Measurements from ENCODE around the gene ELF4.

Gene ELF4

DNA sequence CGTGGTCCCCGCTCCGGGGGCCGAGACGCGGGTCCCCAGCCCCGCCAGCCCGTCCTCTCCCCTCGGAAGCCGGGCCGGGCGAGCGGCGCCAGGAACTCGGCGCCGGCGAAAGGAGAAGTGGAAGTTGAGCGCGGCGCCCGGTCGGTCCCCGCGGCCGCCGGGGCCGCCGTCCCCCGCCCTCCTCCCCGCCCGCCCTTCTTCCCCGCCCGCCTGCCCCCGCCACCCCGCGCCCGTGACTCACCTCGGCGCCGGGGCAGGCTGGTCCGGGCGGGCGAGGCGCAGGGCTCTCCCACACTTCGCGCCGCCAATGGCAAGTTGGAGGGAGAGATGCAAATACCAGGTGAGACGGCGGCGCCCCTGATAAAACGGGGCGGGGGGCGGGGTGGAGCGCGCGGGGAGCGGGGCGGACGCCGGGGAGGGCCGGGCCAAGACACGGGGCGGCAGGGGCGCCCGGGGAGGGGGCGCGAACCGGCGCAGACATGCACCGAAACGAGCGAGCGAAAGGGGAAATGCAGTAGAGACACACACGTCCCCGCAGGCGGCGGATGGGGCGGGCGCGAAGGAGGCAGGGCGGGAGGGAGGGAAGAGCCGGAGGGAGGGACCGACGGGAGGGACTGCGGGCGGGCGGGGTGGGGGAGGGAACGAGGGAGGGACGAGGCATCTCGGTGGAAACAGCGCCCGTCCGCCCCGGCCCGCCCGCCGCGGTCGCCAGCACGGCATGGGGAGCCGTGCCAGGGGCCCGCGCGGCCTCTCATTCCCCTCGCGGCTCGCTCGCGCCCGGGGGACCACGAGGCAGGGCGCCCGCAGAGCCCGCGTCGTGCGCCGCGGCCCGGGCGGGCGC is at the start of gene ELF4:
TSS of gene ELF4 (minus strand) at position 119 of the 841 bp plus-strand sequence. CDS start 29,167 bp downstream, outside the sequence.
- Histone ChIP-seq H3K4me3 (ENCODE audit: severe bottlenecking) (peak within 1 kb of the TSS; percentile 75), H3K9me3 (ENCODE audit: severe bottlenecking) (no peaks in the 10 kb centered on the region), H3K27me3 (ENCODE audit: insufficient read depth, poor library complexity, severe bottlenecking) (no peaks in the 10 kb centered on the region), H3K4me1 (ENCODE audit: insufficient read depth, poor library complexity, severe bottlenecking) (peaks cover 24% of the 10 kb centered on the region), H3K27ac (ENCODE audit: poor library complexity, severe bottlenecking) (peak within 1 kb of the TSS; percentile 89), H3K36me3 (ENCODE audit: low read depth) (no peaks in the 10 kb centered on the region)
- ATAC-seq (ENCODE audit: low read depth) (peak; percentile 55), DNase-seq (ENCODE audit: low spot score) (no peak)
- TF ChIP-seq, protein P1, sequence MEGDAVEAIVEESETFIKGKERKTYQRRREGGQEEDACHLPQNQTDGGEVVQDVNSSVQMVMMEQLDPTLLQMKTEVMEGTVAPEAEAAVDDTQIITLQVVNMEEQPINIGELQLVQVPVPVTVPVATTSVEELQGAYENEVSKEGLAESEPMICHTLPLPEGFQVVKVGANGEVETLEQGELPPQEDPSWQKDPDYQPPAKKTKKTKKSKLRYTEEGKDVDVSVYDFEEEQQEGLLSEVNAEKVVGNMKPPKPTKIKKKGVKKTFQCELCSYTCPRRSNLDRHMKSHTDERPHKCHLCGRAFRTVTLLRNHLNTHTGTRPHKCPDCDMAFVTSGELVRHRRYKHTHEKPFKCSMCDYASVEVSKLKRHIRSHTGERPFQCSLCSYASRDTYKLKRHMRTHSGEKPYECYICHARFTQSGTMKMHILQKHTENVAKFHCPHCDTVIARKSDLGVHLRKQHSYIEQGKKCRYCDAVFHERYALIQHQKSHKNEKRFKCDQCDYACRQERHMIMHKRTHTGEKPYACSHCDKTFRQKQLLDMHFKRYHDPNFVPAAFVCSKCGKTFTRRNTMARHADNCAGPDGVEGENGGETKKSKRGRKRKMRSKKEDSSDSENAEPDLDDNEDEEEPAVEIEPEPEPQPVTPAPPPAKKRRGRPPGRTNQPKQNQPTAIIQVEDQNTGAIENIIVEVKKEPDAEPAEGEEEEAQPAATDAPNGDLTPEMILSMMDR (IDR thresholded peaks at IDR 0.05; ENCODE audit: poor library complexity, severe bottlenecking): peak; percentile 8

DNA sequence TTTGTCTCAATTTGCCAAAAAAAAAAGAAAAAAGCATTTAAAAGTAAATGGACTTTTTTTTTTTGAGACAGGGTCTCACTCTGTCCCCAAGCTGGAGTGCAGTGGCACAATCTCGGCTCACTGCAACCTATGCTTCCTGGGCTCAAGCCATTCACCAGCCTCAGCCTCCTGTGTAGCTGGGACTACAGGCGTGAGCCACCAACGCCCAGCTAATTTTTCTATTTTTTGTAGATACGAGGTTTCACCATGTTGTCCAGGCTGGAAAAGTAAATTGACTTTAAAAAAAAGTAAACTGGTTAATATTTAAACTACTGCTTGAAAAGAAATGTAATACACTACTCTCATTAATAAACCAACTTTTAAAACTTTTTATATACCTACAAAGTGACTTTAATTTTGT is 49.5 kb upstream of the ELF4 start:
- H3K9me3 ChIP-seq (ENCODE audit: severe bottlenecking): no peaks in the 10 kb centered on the region
- no peaks in the 10 kb centered on the region for H3K36me3 ChIP-seq (ENCODE audit: low read depth)
- no peak overlapping the region for H3K4me3 ChIP-seq (ENCODE audit: severe bottlenecking)
- DNase-seq (ENCODE audit: low spot score) (no peak), ATAC-seq (ENCODE audit: low read depth) (no peak)
- H3K27ac ChIP-seq (ENCODE audit: poor library complexity, severe bottlenecking): no peak overlapping the region
- TF ChIP-seq, protein P1 (IDR thresholded peaks at IDR 0.05; ENCODE audit: poor library complexity, severe bottlenecking): no peak
- H3K27me3 ChIP-seq (ENCODE audit: insufficient read depth, poor library complexity, severe bottlenecking): no peaks in the 10 kb centered on the region
- no peaks in the 10 kb centered on the region for H3K4me1 ChIP-seq (ENCODE audit: insufficient read depth, poor library complexity, severe bottlenecking)

DNA sequence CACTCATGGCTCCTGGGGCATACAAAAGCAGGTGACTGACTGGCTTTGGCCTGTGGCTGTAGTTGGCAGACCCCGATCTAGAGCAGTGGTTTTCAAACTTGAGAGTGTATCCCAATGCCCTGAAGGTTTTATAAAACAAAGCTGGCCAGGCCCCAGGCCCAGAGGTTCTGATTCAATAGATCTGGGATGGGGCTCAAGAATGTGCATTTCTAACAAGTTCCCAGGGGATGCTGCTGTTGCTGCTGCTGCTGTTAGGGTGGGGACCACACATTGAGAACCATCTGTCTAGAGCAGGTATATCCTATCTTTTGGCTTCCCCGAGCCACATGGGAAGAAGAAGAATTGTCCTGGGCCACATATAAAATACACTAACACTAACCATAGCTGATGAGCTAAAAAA is 48.0 kb upstream of the ELF4 start:
- Histone ChIP-seq H3K27me3 (ENCODE audit: insufficient read depth, poor library complexity, severe bottlenecking) (no peaks in the 10 kb centered on the region), H3K36me3 (ENCODE audit: low read depth) (no peaks in the 10 kb centered on the region), H3K27ac (ENCODE audit: poor library complexity, severe bottlenecking) (no peak overlapping the region), H3K9me3 (ENCODE audit: severe bottlenecking) (no peaks in the 10 kb centered on the region), H3K4me1 (ENCODE audit: insufficient read depth, poor library complexity, severe bottlenecking) (no peaks in the 10 kb centered on the region), H3K4me3 (ENCODE audit: severe bottlenecking) (no peak overlapping the region)
- TF ChIP-seq, protein P1 (IDR thresholded peaks at IDR 0.05; ENCODE audit: poor library complexity, severe bottlenecking): no peak
- ATAC-seq (ENCODE audit: low read depth) (no peak), DNase-seq (ENCODE audit: low spot score) (no peak)

DNA sequence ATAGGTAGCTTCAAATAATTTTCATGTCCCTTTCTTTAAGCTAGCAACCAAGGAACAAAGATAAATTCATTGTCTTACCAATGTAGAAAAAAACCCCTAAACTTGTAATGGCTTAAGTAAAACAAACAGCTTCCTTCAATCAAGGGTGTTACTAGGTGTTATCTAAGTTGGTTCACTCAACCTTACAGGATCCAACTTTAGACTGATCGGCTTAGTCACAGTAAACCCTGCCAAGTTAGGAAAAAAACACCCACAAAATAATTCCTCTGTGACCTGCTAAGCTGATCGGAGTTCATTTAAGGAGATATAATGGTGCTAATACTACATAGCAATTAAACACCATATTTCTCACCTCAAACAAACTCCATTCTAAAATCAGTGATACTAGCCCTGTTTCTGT is 45.3 kb upstream of the ELF4 start:
- H3K9me3 ChIP-seq (ENCODE audit: severe bottlenecking): no peaks in the 10 kb centered on the region
- TF ChIP-seq, protein P1 (IDR thresholded peaks at IDR 0.05; ENCODE audit: poor library complexity, severe bottlenecking): no peak
- H3K4me1 ChIP-seq (ENCODE audit: insufficient read depth, poor library complexity, severe bottlenecking): no peaks in the 10 kb centered on the region
- DNase-seq (ENCODE audit: low spot score): no peak
- H3K27me3 ChIP-seq (ENCODE audit: insufficient read depth, poor library complexity, severe bottlenecking): no peaks in the 10 kb centered on the region
- H3K4me3 ChIP-seq (ENCODE audit: severe bottlenecking): no peak overlapping the region
- ATAC-seq (ENCODE audit: low read depth): no peak
- no peaks in the 10 kb centered on the region for H3K36me3 ChIP-seq (ENCODE audit: low read depth)
- no peak overlapping the region for H3K27ac ChIP-seq (ENCODE audit: poor library complexity, severe bottlenecking)

DNA sequence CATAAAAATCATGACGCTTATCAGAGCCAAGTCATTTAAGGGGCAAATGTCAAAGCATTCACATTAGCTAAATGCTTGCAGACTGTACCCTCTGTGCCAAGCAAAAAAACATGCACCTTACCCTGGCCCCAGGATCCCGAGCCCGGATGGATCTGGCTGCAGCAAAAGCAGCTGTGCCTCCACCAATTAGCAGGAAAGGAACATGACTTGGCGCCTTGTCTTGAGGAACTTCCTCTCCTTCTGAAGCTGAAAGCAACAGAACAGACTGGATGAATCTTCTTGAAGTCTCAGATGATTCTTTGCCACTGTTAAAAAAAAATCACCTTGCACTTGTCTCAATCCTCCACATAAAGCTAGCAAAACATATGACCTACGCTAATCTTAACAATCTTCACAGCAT is 37.3 kb upstream of the ELF4 start:
- TF ChIP-seq, protein P1 (IDR thresholded peaks at IDR 0.05; ENCODE audit: poor library complexity, severe bottlenecking): no peak
- H3K4me1 ChIP-seq (ENCODE audit: insufficient read depth, poor library complexity, severe bottlenecking): no peaks in the 10 kb centered on the region

More for the DNA sequence above, 37.3 kb upstream of the ELF4 start:
- no peak overlapping the region for H3K4me3 ChIP-seq (ENCODE audit: severe bottlenecking)
- no peak for ATAC-seq (ENCODE audit: low read depth)
- no peak for DNase-seq (ENCODE audit: low spot score)
- 0 out of 2 replicates have a peak, but pooled peaks cover 9% of the 10 kb centered on the region for H3K36me3 ChIP-seq (ENCODE audit: low read depth)
- H3K27ac ChIP-seq (ENCODE audit: poor library complexity, severe bottlenecking): no peak overlapping the region
- H3K27me3 ChIP-seq (ENCODE audit: insufficient read depth, poor library complexity, severe bottlenecking): no peaks in the 10 kb centered on the region
- no peaks in the 10 kb centered on the region for H3K9me3 ChIP-seq (ENCODE audit: severe bottlenecking)

All from RWPE2 (cell line).